Breast epithelium (tissue), 4 donors: ENCODE results near the gene MAP3K3. TPM values are rescaled to one million over a fixed set of nuclear protein-coding genes. Genes with fewer than 3 reads are reported as not detected.

Experiments
- DNase-seq, 2 donors: peaks; one replicate each; pipeline ENCODE4 v3.0.0-alpha.2; 2019; ENCODE audit warnings: low spot score in 2 of 2
- H3K27ac ChIP-seq, 2 donors: fragments of 200-600 bp; sonication (generic) in 1 of 2; one replicate each; pipeline ENCODE4 v1.5.1; 2016 to 2019; ENCODE audit warnings: mild to moderate bottlenecking in 1 of 2
- H3K27me3 ChIP-seq, 2 donors: fragments of 200-600 bp; sonication (generic) in 1 of 2; one replicate each; pipeline versions ENCODE4 v1.5.1 to v1.6.0; 2017 to 2019; ENCODE audit warnings: control low read depth in 1 of 2, mild to moderate bottlenecking in 1 of 2
- H3K36me3 ChIP-seq: fragments of 200-600 bp; one replicate; pipeline ENCODE4 v1.5.1; 2019
- H3K4me1 ChIP-seq, 2 donors: fragments of 200-600 bp; sonication (generic); one replicate each; pipeline ENCODE4 v1.5.1; 2016 to 2019; ENCODE audit warnings: control low read depth in 1 of 2
- H3K4me3 ChIP-seq, 3 donors: fragments of 200-600 bp; sonication (generic); 1 replicate in 2 of 3; 2 replicates in 1 of 3; pipeline ENCODE4 v1.5.1; 2016 to 2019; ENCODE audit warnings: mild to moderate bottlenecking in 3 of 3, moderate library complexity in 2 of 3
- H3K9me3 ChIP-seq, 2 donors: fragments of 200-600 bp; sonication (generic) in 1 of 2; one replicate each; pipeline ENCODE4 v1.5.1; 2016 to 2019; ENCODE audit warnings: control low read depth in 1 of 2
- POLR2A ChIP-seq: fragments of 450-650 bp; IDR thresholded peaks from one replicate; pipeline ENCODE4 v1.6.1; 2016; ENCODE audit warnings: antibody characterized with exemption, mild to moderate bottlenecking, moderate library complexity
- POLR2AphosphoS5 ChIP-seq, 3 donors: sonication (generic); formaldehyde crosslinking; IDR thresholded peaks; one replicate each; pipeline ENCODE4 v1.6.1; 2017; ENCODE audit warnings: antibody characterized with exemption in 3 of 3
- intact Hi-C: fragments of 100-400 bp; cut with DNase I; formaldehyde crosslinking; loops from one replicate; pipeline ENCODE4 v1.15.1; 2023; ENCODE audit warnings: low total_unique reads
- total RNA-seq, 3 donors: library from RNA; depleted of rRNA; stranded (reverse); fragments of >200 nt; gene quantifications; one replicate each; pipeline ENCODE4 v1.1.0, GENCODE V29; 2016
- TF ChIP-seq, protein P1 (sequence below), 3 donors: fragments of 450-650 bp; IDR thresholded peaks; one replicate each; pipeline ENCODE4 v1.5.1; 2016 to 2017; ENCODE audit warnings: antibody characterized with exemption in 3 of 3, mild to moderate bottlenecking in 3 of 3, moderate library complexity in 3 of 3

Gene MAP3K3
- total RNA-seq, 3 donors from 2014 or later, result 44.9 to 60.0 (median 47.9) TPM

GRCh38 chr17:63623786-63624530 is 1.7 kb downstream of the MAP3K3 start:
- intact Hi-C loops, result no loop called here
- H3K4me1 ChIP-seq, result peaks cover 0 to 21% of the 10 kb centered on the region in 2 donors
- H3K36me3 ChIP-seq, result no peaks in the 10 kb centered on the region

DNA sequence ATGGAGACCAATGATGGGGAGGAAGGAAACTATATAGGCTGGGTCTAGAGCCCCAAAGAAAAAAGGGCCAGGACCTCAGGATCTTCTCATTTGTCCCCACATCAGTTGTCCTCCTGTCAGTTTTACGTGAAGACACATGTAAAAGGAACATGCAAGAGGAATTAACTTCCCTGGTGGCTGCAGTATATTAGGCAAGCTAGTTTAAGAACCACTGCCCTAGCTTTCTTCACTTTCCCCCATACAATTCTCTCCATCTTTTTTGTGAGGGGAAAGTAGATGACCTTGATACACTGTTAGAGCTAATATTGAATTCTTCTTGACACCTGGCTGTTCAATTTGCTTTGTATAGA is 2.3 kb downstream of the MAP3K3 start:
- TF ChIP-seq POLR2AphosphoS5 (IDR thresholded peaks at IDR 0.05), result no peak
- TF ChIP-seq, protein P1, sequence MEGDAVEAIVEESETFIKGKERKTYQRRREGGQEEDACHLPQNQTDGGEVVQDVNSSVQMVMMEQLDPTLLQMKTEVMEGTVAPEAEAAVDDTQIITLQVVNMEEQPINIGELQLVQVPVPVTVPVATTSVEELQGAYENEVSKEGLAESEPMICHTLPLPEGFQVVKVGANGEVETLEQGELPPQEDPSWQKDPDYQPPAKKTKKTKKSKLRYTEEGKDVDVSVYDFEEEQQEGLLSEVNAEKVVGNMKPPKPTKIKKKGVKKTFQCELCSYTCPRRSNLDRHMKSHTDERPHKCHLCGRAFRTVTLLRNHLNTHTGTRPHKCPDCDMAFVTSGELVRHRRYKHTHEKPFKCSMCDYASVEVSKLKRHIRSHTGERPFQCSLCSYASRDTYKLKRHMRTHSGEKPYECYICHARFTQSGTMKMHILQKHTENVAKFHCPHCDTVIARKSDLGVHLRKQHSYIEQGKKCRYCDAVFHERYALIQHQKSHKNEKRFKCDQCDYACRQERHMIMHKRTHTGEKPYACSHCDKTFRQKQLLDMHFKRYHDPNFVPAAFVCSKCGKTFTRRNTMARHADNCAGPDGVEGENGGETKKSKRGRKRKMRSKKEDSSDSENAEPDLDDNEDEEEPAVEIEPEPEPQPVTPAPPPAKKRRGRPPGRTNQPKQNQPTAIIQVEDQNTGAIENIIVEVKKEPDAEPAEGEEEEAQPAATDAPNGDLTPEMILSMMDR (IDR thresholded peaks at IDR 0.05), result no peak
- TF ChIP-seq POLR2A, result no peak
- H3K27ac ChIP-seq, result no peak overlapping the region
- no peaks in the 10 kb centered on the region for H3K27me3 ChIP-seq
- H3K4me1 ChIP-seq, result peaks cover 0 to 23% of the 10 kb centered on the region in 2 donors
- H3K4me3 ChIP-seq, result no peak overlapping the region
- H3K9me3 ChIP-seq, result no peaks in the 10 kb centered on the region
- intact Hi-C loops, result no loop called here
- no peaks in the 10 kb centered on the region for H3K36me3 ChIP-seq
- no peak for DNase-seq

More at GRCh38 chr17:63623786-63624530, 1.7 kb downstream of the MAP3K3 start:
- no peak for DNase-seq
- no peak for TF ChIP-seq POLR2AphosphoS5 (IDR thresholded peaks at IDR 0.05)
- TF ChIP-seq, protein P1 (IDR thresholded peaks at IDR 0.05), result no peak
- no peak for TF ChIP-seq POLR2A
- Histone ChIP-seq H3K27ac (no peak overlapping the region), H3K27me3 (no peaks in the 10 kb centered on the region), H3K9me3 (no peaks in the 10 kb centered on the region), H3K4me3 (peak overlapping the region; percentile 76 to 82 (median 81))

GRCh38 chr17:63626551-63627180 is 4.4 kb downstream of the MAP3K3 start:
- H3K4me1 ChIP-seq, result peaks cover 0 to 30% of the 10 kb centered on the region in 2 donors
- H3K27me3 ChIP-seq, result no peaks in the 10 kb centered on the region
- TF ChIP-seq POLR2AphosphoS5 (IDR thresholded peaks at IDR 0.05) (no peak), POLR2A (no peak)
- TF ChIP-seq, protein P1 (IDR thresholded peaks at IDR 0.05), result no peak
- peak overlapping the region in 1 of 2 donors; percentile 42 for H3K27ac ChIP-seq
- H3K36me3 ChIP-seq, result no peaks in the 10 kb centered on the region
- no peak overlapping the region for H3K4me3 ChIP-seq
- H3K9me3 ChIP-seq, result no peaks in the 10 kb centered on the region
- intact Hi-C loops, result no loop called here
- DNase-seq, result no peak

- Histone ChIP-seq H3K27ac (peak overlapping the region; percentile 9 to 64), H3K9me3 (no peaks in the 10 kb centered on the region), H3K36me3 (no peaks in the 10 kb centered on the region), H3K27me3 (no peaks in the 10 kb centered on the region), H3K4me3 (no peak overlapping the region), H3K4me1 (peaks cover 0 to 19% of the 10 kb centered on the region in 2 donors)
- intact Hi-C loops, result no loop called here
- no peak for DNase-seq
- TF ChIP-seq POLR2A, result no peak
- TF ChIP-seq, protein P1 (IDR thresholded peaks at IDR 0.05), result no peak
- no peak for TF ChIP-seq POLR2AphosphoS5 (IDR thresholded peaks at IDR 0.05)
Measured at GRCh38 chr17:63629627-63630026, 7.4 kb downstream of the MAP3K3 start.

- H3K4me3 ChIP-seq, result no peak overlapping the region
- intact Hi-C loops, result no loop called here
- no peaks in the 10 kb centered on the region for H3K36me3 ChIP-seq
- H3K27ac ChIP-seq, result no peak overlapping the region
- TF ChIP-seq, protein P1 (IDR thresholded peaks at IDR 0.05), result no peak
- TF ChIP-seq POLR2A (no peak), POLR2AphosphoS5 (IDR thresholded peaks at IDR 0.05) (no peak)
- no peaks in the 10 kb centered on the region for H3K27me3 ChIP-seq
- H3K4me1 ChIP-seq, result peaks cover 0 to 9% of the 10 kb centered on the region in 2 donors
- DNase-seq, result no peak
- no peaks in the 10 kb centered on the region for H3K9me3 ChIP-seq
Measured at GRCh38 chr17:63631062-63631461, 8.8 kb downstream of the MAP3K3 start.
